ENCODE results near the gene ZFHX3. TPM values are rescaled to one million over a fixed set of nuclear protein-coding genes. Genes with fewer than 3 reads are reported as not detected.
A peak's percentile ranks its signal among the peaks of the same experiment; 100 is the strongest.

Gene ZFHX3
- total RNA-seq, 2 donors from 2014 or later: 0.50 to 0.78 TPM

- DNase-seq (ENCODE audit: low spot score): no peak
- ATAC-seq: no peak
- Mint-ChIP-seq H3K36me3 (no peaks in the 10 kb centered on the region), H3K27ac (no peak overlapping the region), H3K27me3 (no peaks in the 10 kb centered on the region), H3K4me1 (ENCODE audit: low read depth in 2 of 2) (peaks cover 19 to 30% of the 10 kb centered on the region in 2 donors), H3K9me3 (no peaks in the 10 kb centered on the region), H3K4me3 (no peak overlapping the region)
Observed at GRCh38 chr16:72930396-72930795, 117.5 kb downstream of the ZFHX3 start.

- H3K27me3 Mint-ChIP-seq: no peaks in the 10 kb centered on the region
- peaks cover 19 to 48% of the 10 kb centered on the region in 2 donors for H3K4me1 Mint-ChIP-seq (ENCODE audit: low read depth in 2 of 2)
- DNase-seq (ENCODE audit: low spot score): no peak
- no peaks in the 10 kb centered on the region for H3K36me3 Mint-ChIP-seq
- H3K9me3 Mint-ChIP-seq: no peaks in the 10 kb centered on the region
- no peak overlapping the region for H3K4me3 Mint-ChIP-seq
- H3K27ac Mint-ChIP-seq: peak overlapping the region in 1 of 2 donors; percentile 55
- ATAC-seq: no peak
Observed at GRCh38 chr16:72928090-72928981, 119.6 kb downstream of the ZFHX3 start.

- H3K9me3 Mint-ChIP-seq: no peaks in the 10 kb centered on the region
- no peaks in the 10 kb centered on the region for H3K27me3 Mint-ChIP-seq
- peak overlapping the region in 1 of 2 donors; percentile 55 for H3K27ac Mint-ChIP-seq
- ATAC-seq: peak; percentile 51 to 74
- no peak overlapping the region for H3K4me3 Mint-ChIP-seq
- H3K4me1 Mint-ChIP-seq (ENCODE audit: low read depth in 2 of 2): peaks cover 18 to 49% of the 10 kb centered on the region in 2 donors
- no peaks in the 10 kb centered on the region for H3K36me3 Mint-ChIP-seq
- peak; percentile 69 for DNase-seq (ENCODE audit: low spot score)
Observed at GRCh38 chr16:72927199-72928089, 120.5 kb downstream of the ZFHX3 start.

GRCh38 chr16:72926177-72927070 lies 121.5 kb downstream of the ZFHX3 start:
- H3K27ac Mint-ChIP-seq: no peak overlapping the region
- DNase-seq (ENCODE audit: low spot score) (no peak), ATAC-seq (no peak)
- no peaks in the 10 kb centered on the region for H3K27me3 Mint-ChIP-seq
- H3K4me3 Mint-ChIP-seq: no peak overlapping the region
- H3K36me3 Mint-ChIP-seq: no peaks in the 10 kb centered on the region
- H3K9me3 Mint-ChIP-seq: no peaks in the 10 kb centered on the region
- peaks cover 17 to 48% of the 10 kb centered on the region in 2 donors for H3K4me1 Mint-ChIP-seq (ENCODE audit: low read depth in 2 of 2)

- no peaks in the 10 kb centered on the region for H3K36me3 Mint-ChIP-seq
- ATAC-seq (no peak), DNase-seq (ENCODE audit: low spot score) (no peak)
- H3K9me3 Mint-ChIP-seq: peaks cover 3% of the 10 kb centered on the region
- H3K27me3 Mint-ChIP-seq: no peaks in the 10 kb centered on the region
- no peak overlapping the region for H3K27ac Mint-ChIP-seq
- peaks cover 20 to 46% of the 10 kb centered on the region in 2 donors for H3K4me1 Mint-ChIP-seq (ENCODE audit: low read depth in 2 of 2)
- no peak overlapping the region for H3K4me3 Mint-ChIP-seq
Observed at GRCh38 chr16:72925631-72925979, 122.3 kb downstream of the ZFHX3 start.

- Mint-ChIP-seq H3K4me3 (no peak overlapping the region), H3K27ac (peak overlapping the region in 1 of 2 donors; percentile 32), H3K27me3 (no peaks in the 10 kb centered on the region), H3K36me3 (no peaks in the 10 kb centered on the region), H3K9me3 (peaks cover 3% of the 10 kb centered on the region), H3K4me1 (ENCODE audit: low read depth in 2 of 2) (peaks cover 20 to 43% of the 10 kb centered on the region in 2 donors)
- no peak for DNase-seq (ENCODE audit: low spot score)
- ATAC-seq: no peak
Observed at GRCh38 chr16:72924927-72925630, 122.8 kb downstream of the ZFHX3 start.

- no peak for ATAC-seq
- peaks cover 20 to 43% of the 10 kb centered on the region in 2 donors for H3K4me1 Mint-ChIP-seq (ENCODE audit: low read depth in 2 of 2)
- no peak overlapping the region for H3K4me3 Mint-ChIP-seq
- H3K27ac Mint-ChIP-seq: peak overlapping the region in 1 of 2 donors; percentile 59
- DNase-seq (ENCODE audit: low spot score): no peak
- no peaks in the 10 kb centered on the region for H3K27me3 Mint-ChIP-seq
- H3K9me3 Mint-ChIP-seq: peaks cover 3% of the 10 kb centered on the region
- no peaks in the 10 kb centered on the region for H3K36me3 Mint-ChIP-seq
Observed at GRCh38 chr16:72924537-72924926, 123.4 kb downstream of the ZFHX3 start.

GRCh38 chr16:72923757-72924156 lies 124.2 kb downstream of the ZFHX3 start:
- ATAC-seq (no peak), DNase-seq (ENCODE audit: low spot score) (no peak)
- Mint-ChIP-seq H3K36me3 (no peaks in the 10 kb centered on the region), H3K4me1 (ENCODE audit: low read depth in 2 of 2) (peaks cover 20 to 43% of the 10 kb centered on the region in 2 donors), H3K9me3 (peaks cover 3% of the 10 kb centered on the region), H3K27me3 (no peaks in the 10 kb centered on the region), H3K4me3 (no peak overlapping the region), H3K27ac (peak overlapping the region in 1 of 2 donors; percentile 59)

- H3K4me1 Mint-ChIP-seq (ENCODE audit: low read depth in 2 of 2): peaks cover 20 to 42% of the 10 kb centered on the region in 2 donors
- no peaks in the 10 kb centered on the region for H3K27me3 Mint-ChIP-seq
- peaks cover 3% of the 10 kb centered on the region for H3K9me3 Mint-ChIP-seq
- peak overlapping the region; percentile 59 to 80 for H3K27ac Mint-ChIP-seq
- DNase-seq (ENCODE audit: low spot score): no peak
- ATAC-seq: no peak
- no peaks in the 10 kb centered on the region for H3K36me3 Mint-ChIP-seq
- peak overlapping the region; percentile 43 for H3K4me3 Mint-ChIP-seq
Observed at GRCh38 chr16:72922714-72923113, 125.2 kb downstream of the ZFHX3 start.

GRCh38 chr16:72921620-72922019 lies 126.3 kb downstream of the ZFHX3 start:
- Mint-ChIP-seq H3K27ac (peak overlapping the region; percentile 59 to 70), H3K4me1 (ENCODE audit: low read depth in 2 of 2) (peaks cover 16 to 37% of the 10 kb centered on the region in 2 donors), H3K9me3 (peaks cover 3% of the 10 kb centered on the region), H3K36me3 (no peaks in the 10 kb centered on the region), H3K27me3 (no peaks in the 10 kb centered on the region), H3K4me3 (peak overlapping the region; percentile 67)
- DNase-seq (ENCODE audit: low spot score) (no peak), ATAC-seq (peak; percentile 25 to 44)

GRCh38 chr16:72921106-72921505 lies 126.8 kb downstream of the ZFHX3 start:
- ATAC-seq: peak; percentile 84 to 91
- Mint-ChIP-seq H3K4me1 (ENCODE audit: low read depth in 2 of 2) (peaks cover 16 to 36% of the 10 kb centered on the region in 2 donors), H3K27me3 (no peaks in the 10 kb centered on the region), H3K36me3 (no peaks in the 10 kb centered on the region), H3K4me3 (peak overlapping the region; percentile 67), H3K9me3 (peaks cover 3% of the 10 kb centered on the region), H3K27ac (peak overlapping the region; percentile 59 to 70)
- peak; percentile 76 for DNase-seq (ENCODE audit: low spot score)

GRCh38 chr16:72917051-72917450 lies 130.9 kb downstream of the ZFHX3 start:
- Mint-ChIP-seq H3K4me3 (no peak overlapping the region), H3K9me3 (peaks cover 3% of the 10 kb centered on the region), H3K27ac (peak overlapping the region in 1 of 2 donors; percentile 51), H3K27me3 (no peaks in the 10 kb centered on the region), H3K36me3 (no peaks in the 10 kb centered on the region), H3K4me1 (ENCODE audit: low read depth in 2 of 2) (peaks cover 8% of the 10 kb centered on the region in 2 donors)
- DNase-seq (ENCODE audit: low spot score): no peak
- no peak for ATAC-seq
